ENCODE results near the gene HOXC9.

DNA sequence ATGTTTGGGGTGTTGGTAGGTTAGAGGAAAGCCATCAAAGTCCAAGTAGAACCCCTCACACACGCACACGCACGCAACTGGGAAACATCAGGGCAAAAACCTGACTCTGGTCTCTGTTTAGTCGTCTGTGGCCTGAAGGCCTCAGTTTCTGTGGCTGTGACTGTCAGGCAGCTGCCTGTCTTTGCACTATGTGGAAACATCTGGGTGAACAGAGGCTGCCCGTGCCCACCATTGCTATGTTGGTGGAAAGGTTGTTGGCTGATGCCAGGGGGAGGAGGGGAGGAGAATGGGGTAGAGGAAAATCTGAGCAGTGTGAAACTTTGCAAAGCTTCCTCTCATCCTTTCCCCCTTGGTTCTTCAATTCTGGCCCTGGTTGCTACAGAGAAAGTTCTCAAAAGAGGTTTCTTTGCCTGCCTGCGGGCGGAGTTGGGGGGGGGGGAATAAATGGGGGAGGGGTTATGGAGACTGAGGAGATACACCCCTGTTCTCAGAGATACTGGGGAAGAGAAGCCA lies 7.5 kb upstream of the HOXC9 start:
- TF ChIP-seq CTCF (conservative IDR thresholded peaks at IDR 0.05; ENCODE audit: low read depth, low read length): no peak
- TF ChIP-seq EZH2 (IDR thresholded peaks at IDR 0.05; ENCODE audit: borderline replicate concordance, low read depth, low read length, poor library complexity, severe bottlenecking): no peak
